ENCODE results near the gene DTNB. TPM values are rescaled to one million over a fixed set of nuclear protein-coding genes. Genes with fewer than 3 reads are reported as not detected.

Gene DTNB
- total RNA-seq, 1 experiment from 2014 or later, result 19.6 TPM

DNA sequence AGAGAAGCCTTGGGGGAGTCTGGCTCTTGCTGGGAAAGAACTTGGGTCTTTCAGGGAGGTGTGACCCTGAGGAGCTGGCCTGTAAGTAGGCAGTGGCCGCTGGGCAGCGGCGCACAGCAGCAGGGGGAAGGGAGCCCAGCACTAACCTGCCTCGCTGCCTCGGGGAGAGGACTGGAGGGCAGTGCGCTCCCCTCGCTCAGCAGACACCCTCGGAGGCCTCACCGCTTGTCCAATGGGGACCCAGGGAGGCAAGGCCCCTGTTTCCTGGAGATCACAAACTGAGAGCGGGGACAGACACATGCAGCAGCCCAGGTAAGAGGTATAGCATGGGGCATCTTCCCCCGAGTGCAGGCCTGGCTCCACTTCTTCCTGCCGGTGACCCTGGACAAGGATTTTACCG lies 335.0 kb downstream of the DTNB start:
- POLR2A ChIA-PET (ENCODE audit: low non-redundant PET), result no interaction called here
- Histone ChIP-seq H3K27me3 (replicated peaks; ENCODE audit: insufficient read depth, low read depth, low read length, poor library complexity) (no peaks in the 10 kb centered on the region), H3K36me3 (ENCODE audit: insufficient read depth, low read length, poor library complexity, severe bottlenecking) (no peaks in the 10 kb centered on the region), H3K4me3 (ENCODE audit: low read depth, low read length, poor library complexity, severe bottlenecking) (no peak overlapping the region), H3K9me3 (ENCODE audit: low read depth, low read length, poor library complexity, severe bottlenecking) (no peaks in the 10 kb centered on the region), H3K27ac (ENCODE audit: low read depth, low read length, poor library complexity, severe bottlenecking) (peak overlapping the region; percentile 48), H3K4me1 (ENCODE audit: insufficient read depth, low read length, poor library complexity, severe bottlenecking) (peaks cover 18% of the 10 kb centered on the region)
- DNase-seq (ENCODE audit: low spot score), result no peak
- TSS peak; percentile 35 for BruUV-seq (replicated peaks)
- intact Hi-C loops (cut with micrococcal nuclease; ENCODE audit: unreplicated experiment), result no loop called here
- CTCF ChIA-PET, result no interaction called here
- TF ChIP-seq, protein P1, sequence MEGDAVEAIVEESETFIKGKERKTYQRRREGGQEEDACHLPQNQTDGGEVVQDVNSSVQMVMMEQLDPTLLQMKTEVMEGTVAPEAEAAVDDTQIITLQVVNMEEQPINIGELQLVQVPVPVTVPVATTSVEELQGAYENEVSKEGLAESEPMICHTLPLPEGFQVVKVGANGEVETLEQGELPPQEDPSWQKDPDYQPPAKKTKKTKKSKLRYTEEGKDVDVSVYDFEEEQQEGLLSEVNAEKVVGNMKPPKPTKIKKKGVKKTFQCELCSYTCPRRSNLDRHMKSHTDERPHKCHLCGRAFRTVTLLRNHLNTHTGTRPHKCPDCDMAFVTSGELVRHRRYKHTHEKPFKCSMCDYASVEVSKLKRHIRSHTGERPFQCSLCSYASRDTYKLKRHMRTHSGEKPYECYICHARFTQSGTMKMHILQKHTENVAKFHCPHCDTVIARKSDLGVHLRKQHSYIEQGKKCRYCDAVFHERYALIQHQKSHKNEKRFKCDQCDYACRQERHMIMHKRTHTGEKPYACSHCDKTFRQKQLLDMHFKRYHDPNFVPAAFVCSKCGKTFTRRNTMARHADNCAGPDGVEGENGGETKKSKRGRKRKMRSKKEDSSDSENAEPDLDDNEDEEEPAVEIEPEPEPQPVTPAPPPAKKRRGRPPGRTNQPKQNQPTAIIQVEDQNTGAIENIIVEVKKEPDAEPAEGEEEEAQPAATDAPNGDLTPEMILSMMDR (conservative IDR thresholded peaks at IDR 0.05; ENCODE audit: low read depth, low read length), result no peak

DNA sequence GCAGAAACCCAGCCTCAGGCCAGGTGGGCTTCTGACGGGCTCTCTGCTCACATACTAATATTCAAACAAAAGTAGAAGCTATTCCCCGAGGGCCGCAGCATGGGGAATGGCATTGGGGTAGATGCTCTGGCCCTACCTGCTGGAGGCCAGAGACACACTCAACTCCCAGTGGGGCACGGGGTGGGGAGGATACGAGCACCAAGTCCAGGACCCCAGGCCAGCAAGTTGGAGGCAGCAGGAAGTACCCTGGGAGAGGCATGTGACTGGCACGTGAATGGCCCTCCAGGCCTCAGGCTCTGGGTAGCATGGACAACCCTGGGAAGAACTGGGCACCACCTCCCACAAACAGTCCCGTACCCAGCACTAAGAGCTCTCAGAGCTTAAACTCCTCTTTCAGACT lies 335.5 kb downstream of the DTNB start:
- TF ChIP-seq, protein P1 (conservative IDR thresholded peaks at IDR 0.05; ENCODE audit: low read depth, low read length), result no peak
- no peak for TF ChIP-seq EZH2 (IDR thresholded peaks at IDR 0.05; ENCODE audit: borderline replicate concordance, low read depth, low read length, poor library complexity, severe bottlenecking)
- Histone ChIP-seq H3K4me3 (ENCODE audit: low read depth, low read length, poor library complexity, severe bottlenecking) (no peak overlapping the region), H3K27me3 (replicated peaks; ENCODE audit: insufficient read depth, low read depth, low read length, poor library complexity) (no peaks in the 10 kb centered on the region), H3K27ac (ENCODE audit: low read depth, low read length, poor library complexity, severe bottlenecking) (no peak overlapping the region), H3K9me3 (ENCODE audit: low read depth, low read length, poor library complexity, severe bottlenecking) (no peaks in the 10 kb centered on the region), H3K4me1 (ENCODE audit: insufficient read depth, low read length, poor library complexity, severe bottlenecking) (peaks cover 18% of the 10 kb centered on the region), H3K36me3 (ENCODE audit: insufficient read depth, low read length, poor library complexity, severe bottlenecking) (no peaks in the 10 kb centered on the region)
- no peak for DNase-seq (ENCODE audit: low spot score)
- CTCF ChIA-PET, result no interaction called here
- POLR2A ChIA-PET (ENCODE audit: low non-redundant PET), result interaction anchor here (0.6 kb wide), 1 partner anchor 491 kb away, joined by 3 read pairs; no protein-coding TSS in a partner anchor
- BruUV-seq (replicated peaks), result no TSS peak
- intact Hi-C loops (cut with micrococcal nuclease; ENCODE audit: unreplicated experiment), result no loop called here

- no peaks in the 10 kb centered on the region for H3K27me3 ChIP-seq (replicated peaks; ENCODE audit: insufficient read depth, low read depth, low read length, poor library complexity)
- H3K4me3 ChIP-seq (ENCODE audit: low read depth, low read length, poor library complexity, severe bottlenecking), result no peak overlapping the region
- CTCF ChIA-PET, result no interaction called here
- POLR2A ChIA-PET (ENCODE audit: low non-redundant PET), result no interaction called here
- DNase-seq (ENCODE audit: low spot score), result no peak
- H3K36me3 ChIP-seq (ENCODE audit: insufficient read depth, low read length, poor library complexity, severe bottlenecking), result no peaks in the 10 kb centered on the region
- intact Hi-C loops (cut with micrococcal nuclease; ENCODE audit: unreplicated experiment), result no loop called here
- H3K27ac ChIP-seq (ENCODE audit: low read depth, low read length, poor library complexity, severe bottlenecking), result no peak overlapping the region
- H3K4me1 ChIP-seq (ENCODE audit: insufficient read depth, low read length, poor library complexity, severe bottlenecking), result peaks cover 18% of the 10 kb centered on the region
- no TSS peak for BruUV-seq (replicated peaks)
- H3K9me3 ChIP-seq (ENCODE audit: low read depth, low read length, poor library complexity, severe bottlenecking), result no peaks in the 10 kb centered on the region
- TF ChIP-seq EZH2 (IDR thresholded peaks at IDR 0.05; ENCODE audit: borderline replicate concordance, low read depth, low read length, poor library complexity, severe bottlenecking), result no peak
- TF ChIP-seq, protein P1 (conservative IDR thresholded peaks at IDR 0.05; ENCODE audit: low read depth, low read length), result no peak
Measured at GRCh38 chr2:25337276-25337675, 336.1 kb downstream of the DTNB start.

Data from A673 (cell line).